AG09309 (cell line): ENCODE data around the gene SMLR1.

Source experiments
- DNase-seq: peaks from one replicate; pipeline ENCODE4 v3.0.0-alpha.2; 2010; ENCODE audit warnings: low read depth
- H3K4me3 ChIP-seq: 2 replicates; pipeline ENCODE4 v1.5.1; 2011; ENCODE audit warnings: mild to moderate bottlenecking, low read depth, low read length, moderate library complexity; ENCODE audit not compliant: control insufficient read depth
- TF ChIP-seq, protein P1 (sequence below): IDR thresholded peaks from 2 replicates; pipeline ENCODE4 v1.5.1; 2011; ENCODE audit warnings: mild to moderate bottlenecking, low read depth, low read length, inconsistent platforms; ENCODE audit not compliant: insufficient read depth, control insufficient read depth; ENCODE audit errors: missing control alignments

SMLR1 gene

DNA sequence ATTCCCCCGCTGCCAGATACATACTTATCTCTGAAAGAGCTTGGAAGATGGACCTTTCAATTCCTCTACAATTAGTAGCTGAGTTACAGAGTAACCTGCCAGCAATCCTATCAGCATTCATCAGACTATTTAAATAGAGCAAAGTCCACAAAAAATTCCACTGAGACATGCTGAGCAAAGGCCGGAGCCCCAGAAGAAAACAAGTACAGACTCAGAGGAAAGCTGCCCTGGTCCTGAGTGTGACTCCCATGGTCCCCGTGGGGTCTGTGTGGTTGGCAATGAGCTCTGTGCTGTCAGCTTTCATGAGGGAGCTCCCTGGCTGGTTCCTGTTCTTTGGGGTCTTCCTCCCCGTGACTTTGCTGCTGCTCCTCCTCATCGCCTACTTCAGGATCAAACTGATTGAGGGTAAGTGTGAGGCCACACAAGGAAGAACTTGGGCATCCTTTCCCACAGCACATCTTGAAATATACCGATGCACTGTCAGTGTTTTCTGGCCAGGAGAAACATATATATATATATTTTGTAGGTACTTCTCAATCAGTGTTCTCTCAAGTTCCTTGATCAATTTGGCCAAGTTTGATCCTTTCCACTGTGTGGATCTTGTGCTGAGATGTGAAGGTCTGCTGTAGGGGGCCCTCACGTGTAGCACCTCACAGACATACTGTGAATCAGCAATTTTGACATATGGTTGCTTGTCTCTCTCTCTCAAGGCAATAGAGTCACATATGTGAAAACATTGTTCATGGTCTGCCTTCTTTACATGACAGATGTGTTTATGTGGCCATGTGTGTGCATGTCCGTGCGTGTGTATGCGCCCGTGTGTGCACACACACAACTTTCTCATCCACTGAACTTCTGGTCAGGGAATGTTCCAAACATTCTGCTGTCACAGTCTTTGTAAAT lies at the start of gene SMLR1:
Gene SMLR1, plus strand, starts transcription at position 160 of the 903 bp plus-strand sequence. Its CDS starts 8 bp downstream, at position 168.
- no peak for DNase-seq
- no peak within 1 kb of the TSS for H3K4me3 ChIP-seq
- TF ChIP-seq, protein P1, sequence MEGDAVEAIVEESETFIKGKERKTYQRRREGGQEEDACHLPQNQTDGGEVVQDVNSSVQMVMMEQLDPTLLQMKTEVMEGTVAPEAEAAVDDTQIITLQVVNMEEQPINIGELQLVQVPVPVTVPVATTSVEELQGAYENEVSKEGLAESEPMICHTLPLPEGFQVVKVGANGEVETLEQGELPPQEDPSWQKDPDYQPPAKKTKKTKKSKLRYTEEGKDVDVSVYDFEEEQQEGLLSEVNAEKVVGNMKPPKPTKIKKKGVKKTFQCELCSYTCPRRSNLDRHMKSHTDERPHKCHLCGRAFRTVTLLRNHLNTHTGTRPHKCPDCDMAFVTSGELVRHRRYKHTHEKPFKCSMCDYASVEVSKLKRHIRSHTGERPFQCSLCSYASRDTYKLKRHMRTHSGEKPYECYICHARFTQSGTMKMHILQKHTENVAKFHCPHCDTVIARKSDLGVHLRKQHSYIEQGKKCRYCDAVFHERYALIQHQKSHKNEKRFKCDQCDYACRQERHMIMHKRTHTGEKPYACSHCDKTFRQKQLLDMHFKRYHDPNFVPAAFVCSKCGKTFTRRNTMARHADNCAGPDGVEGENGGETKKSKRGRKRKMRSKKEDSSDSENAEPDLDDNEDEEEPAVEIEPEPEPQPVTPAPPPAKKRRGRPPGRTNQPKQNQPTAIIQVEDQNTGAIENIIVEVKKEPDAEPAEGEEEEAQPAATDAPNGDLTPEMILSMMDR: no peak

DNA sequence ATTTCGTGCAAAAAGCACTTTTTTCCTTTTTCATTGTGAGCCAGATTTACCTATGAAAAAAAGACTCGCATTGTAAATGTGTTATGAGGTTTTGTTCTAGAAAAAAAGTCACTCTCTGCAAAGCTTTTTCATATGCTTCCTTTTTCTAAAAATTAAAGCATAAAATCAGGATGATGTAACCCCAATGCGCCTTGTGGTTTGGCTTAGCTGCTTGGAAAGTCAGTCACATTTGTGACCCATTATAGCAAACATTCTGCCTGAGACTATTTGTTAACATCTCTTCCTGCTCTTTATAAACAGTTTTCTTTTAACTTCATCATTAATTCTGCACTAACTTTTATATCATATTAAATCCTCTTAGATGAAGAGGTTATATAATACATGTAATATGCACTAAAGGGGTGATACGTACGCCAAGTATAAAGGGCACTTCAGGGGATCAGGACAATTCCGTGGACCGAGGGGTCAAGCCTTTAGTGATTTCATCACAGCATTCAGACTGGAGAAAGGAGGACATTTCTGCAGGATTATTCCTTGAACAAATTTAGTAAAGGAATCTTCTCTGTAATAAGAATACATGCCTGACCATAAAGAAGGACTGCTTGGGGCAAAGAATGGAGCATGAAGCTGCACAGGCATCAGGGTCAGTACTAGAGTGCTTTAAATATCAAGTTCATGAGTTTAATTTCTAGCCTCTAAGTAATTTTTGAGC lies 48.1 kb upstream of the SMLR1 start:
- H3K4me3 ChIP-seq: peak overlapping the region; percentile 7; the same call in 1 of the 2 replicates
- DNase-seq: peak; percentile 43
- TF ChIP-seq, protein P1: no peak

DNA sequence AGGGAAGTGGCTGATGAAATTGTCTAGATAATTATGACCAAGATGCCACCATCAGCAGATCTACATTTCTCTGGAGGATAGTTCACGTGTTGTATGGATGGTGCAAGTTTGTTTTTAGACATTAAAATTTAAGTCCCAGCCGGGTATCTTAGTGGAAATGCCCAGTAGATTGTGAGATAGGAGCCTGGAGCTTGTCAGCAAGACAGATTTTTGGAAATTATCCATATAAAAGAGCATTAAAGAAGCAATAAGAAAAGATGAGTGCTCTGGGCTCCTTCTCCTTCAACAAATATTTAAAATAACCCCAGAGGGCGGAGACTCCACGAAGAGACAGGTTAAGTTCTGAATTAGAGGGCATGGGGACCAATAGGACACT lies 47.6 kb upstream of the SMLR1 start:
- DNase-seq: no peak
- peak overlapping the region; percentile 7; the same call in 1 of the 2 replicates for H3K4me3 ChIP-seq
- TF ChIP-seq, protein P1: no peak

DNA sequence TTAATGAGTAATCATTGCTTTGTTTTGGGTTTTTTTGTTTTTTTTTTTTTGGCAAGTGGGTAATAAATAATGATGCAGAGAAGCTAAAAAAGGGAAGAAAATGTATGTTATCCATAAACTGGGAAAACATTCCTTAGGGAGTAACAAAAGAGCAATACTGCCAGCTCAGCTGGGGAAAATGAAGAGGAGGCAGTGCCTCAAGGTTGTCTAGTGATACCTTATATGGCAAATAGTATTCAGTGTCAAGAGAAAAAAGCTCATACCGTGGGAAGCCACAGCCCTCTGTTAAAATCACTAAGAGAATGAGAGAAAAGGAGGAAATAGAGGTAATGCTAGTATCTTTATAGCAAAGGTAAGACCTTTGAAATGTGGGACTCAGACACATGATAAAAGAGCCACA lies 47.1 kb upstream of the SMLR1 start:
- TF ChIP-seq, protein P1: no peak
- no peak overlapping the region for H3K4me3 ChIP-seq
- no peak for DNase-seq

DNA sequence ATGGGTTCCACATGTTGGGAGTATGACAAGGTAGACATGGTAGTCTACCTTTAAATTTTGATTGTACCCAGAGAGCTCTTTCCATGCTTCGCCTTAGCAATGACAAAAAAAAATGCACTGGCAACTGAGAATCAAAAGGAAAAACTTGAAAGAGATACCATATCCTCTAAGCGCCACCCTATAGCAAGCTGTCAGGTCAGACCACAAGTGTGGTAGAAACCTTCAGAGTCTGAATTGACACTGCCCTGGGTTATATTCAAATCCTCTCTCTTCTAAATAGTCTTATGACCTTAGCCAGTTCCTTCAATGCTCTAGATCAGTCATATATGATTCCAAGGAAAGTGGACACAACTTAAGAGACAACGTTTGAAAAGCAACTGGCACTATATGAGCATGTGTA lies 45.6 kb upstream of the SMLR1 start:
- H3K4me3 ChIP-seq: no peak overlapping the region
- DNase-seq: no peak
- TF ChIP-seq, protein P1: no peak

DNA sequence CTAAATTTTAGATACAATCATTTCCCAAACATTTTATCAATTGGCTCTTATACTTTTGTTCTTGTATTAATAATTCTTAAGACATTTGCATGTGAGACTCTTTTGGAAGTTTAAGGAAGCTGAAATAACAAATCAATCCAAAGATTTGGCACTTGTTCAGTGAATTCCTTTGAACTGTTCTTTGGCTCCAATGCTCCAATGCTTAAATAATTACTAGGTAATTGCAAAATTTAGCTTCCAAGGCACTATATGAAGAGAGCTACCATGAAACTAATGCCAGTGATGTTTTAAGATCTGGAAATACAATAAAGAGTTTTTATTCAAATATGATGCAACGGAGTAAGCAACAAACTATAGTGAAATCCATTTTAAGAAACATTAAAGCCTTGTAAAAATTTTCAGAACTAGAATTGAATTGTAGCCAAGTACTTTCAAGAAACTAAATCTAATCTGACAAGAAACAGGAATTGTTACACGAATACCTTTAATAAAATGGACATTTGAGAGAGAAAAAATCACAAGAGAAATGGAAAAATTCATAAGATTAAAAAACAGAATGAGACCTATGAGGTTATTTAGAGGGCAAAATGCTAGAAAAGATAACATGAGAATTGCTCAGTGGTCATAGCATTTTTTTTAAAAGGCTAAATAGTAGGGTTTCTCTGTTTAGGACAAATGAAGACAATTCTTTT lies 43.6 kb upstream of the SMLR1 start:
- H3K4me3 ChIP-seq: no peak overlapping the region
- no peak for DNase-seq
- TF ChIP-seq, protein P1: no peak
